ENCODE results near the gene LAMP1.
"Not testable (repeated sequence)": the region's sequence is repeated elsewhere in the genome, so short reads cannot be mapped to it uniquely, and the experiment has no call there.

Gene LAMP1

GRCh38 chr13:113371061-113371460, 74.0 kb downstream of the LAMP1 start:
- H3K4me3 ChIP-seq (replicated peaks; ENCODE audit: low read depth, low read length): no peak overlapping the region
- no peak for DNase-seq (ENCODE audit: extremely low read depth, low read depth)
- no peak for TF ChIP-seq CTCF (IDR thresholded peaks at IDR 0.05; ENCODE audit: low read depth, low read length, missing control alignments)

- not testable (repeated sequence) for H3K4me3 ChIP-seq (replicated peaks; ENCODE audit: low read depth, low read length); DNase-seq (ENCODE audit: extremely low read depth, low read depth)
These were observed 74.7 kb downstream of the LAMP1 start for GRCh38 chr13:113371701-113372100.

All from HFF-Myc (cell line).